Naive thymus-derived CD8-positive, alpha-beta T cell (primary cell): Measurements from ENCODE around the gene GPR158. TPM values are rescaled to one million over a fixed set of nuclear protein-coding genes. Genes with fewer than 3 reads are reported as not detected.

Experiments
- ATAC-seq, 2 donors: fragments of 150-1000 bp; cut with Tn5 transposase in 1 of 2; sonication (Bioruptor Pico), chemical (Tn5 transposase) in 1 of 2; 1 replicate in 1 of 2; 2 replicates in 1 of 2; pipeline ENCODE4 v1.10.0; 2021; ENCODE audit warnings: mild to moderate bottlenecking in 2 of 2, moderate library complexity in 2 of 2
- POLR2A ChIA-PET: fragments of 350-600 bp; sonication (Branson Sonifier 250); formaldehyde crosslinking; loops from one replicate; lab custom pipeline; 2021; ENCODE audit warnings: antibody characterized with exemption; lab: Charles Lee
- DNase-seq, 10 donors: peaks; one replicate each; pipeline versions ENCODE4 v3.0.0 to v3.0.0-alpha.2; 2020 to 2022
- H3K27ac Mint-ChIP-seq, 10 donors: one replicate each; pipeline ENCODE4 v1.8.0; 2020 to 2022; ENCODE audit warnings: mild to moderate bottlenecking in 10 of 10, mixed read lengths in 10 of 10, moderate library complexity in 4 of 10, inconsistent platforms in 1 of 10
- H3K27me3 Mint-ChIP-seq, 5 donors: one replicate each; pipeline ENCODE4 v1.8.0; 2021 to 2022; ENCODE audit warnings: mixed read lengths in 5 of 5
- H3K36me3 Mint-ChIP-seq, 3 donors: one replicate each; pipeline ENCODE4 v1.8.0; 2020 to 2022; ENCODE audit warnings: mixed read lengths in 3 of 3, mild to moderate bottlenecking in 2 of 3, inconsistent platforms in 1 of 3
- H3K4me1 Mint-ChIP-seq, 4 donors: one replicate each; pipeline ENCODE4 v1.8.0; 2021 to 2022; ENCODE audit warnings: mixed read lengths in 4 of 4
- H3K4me3 Mint-ChIP-seq, 10 donors: one replicate each; pipeline ENCODE4 v1.8.0; 2020 to 2022; ENCODE audit warnings: mild to moderate bottlenecking in 10 of 10, mixed read lengths in 10 of 10, moderate library complexity in 6 of 10, inconsistent platforms in 1 of 10
- H3K9me3 Mint-ChIP-seq, 9 donors: one replicate each; pipeline ENCODE4 v1.8.0; 2020 to 2022; ENCODE audit warnings: mixed read lengths in 9 of 9, mild to moderate bottlenecking in 3 of 9, inconsistent platforms in 1 of 9, moderate library complexity in 1 of 9
- polyA plus RNA-seq, 3 donors: library from polyadenylated mRNA; unstranded; fragments of 300-500 nt; fragmentation: Illumina TruSeq; gene quantifications; one replicate each; pipeline ENCODE4 v1.2.3, GENCODE V29; 2021
- total RNA-seq, 8 experiments: library from RNA in 2 of 8; stranded (reverse) in 2 of 8; gene quantifications; one replicate each; pipeline ENCODE4 v1.2.3 and lab custom pipeline; 2021 to 2026

The GPR158 gene
- total and polyA plus RNA-seq, 5 experiments from 2014 or later = not detected

DNA sequence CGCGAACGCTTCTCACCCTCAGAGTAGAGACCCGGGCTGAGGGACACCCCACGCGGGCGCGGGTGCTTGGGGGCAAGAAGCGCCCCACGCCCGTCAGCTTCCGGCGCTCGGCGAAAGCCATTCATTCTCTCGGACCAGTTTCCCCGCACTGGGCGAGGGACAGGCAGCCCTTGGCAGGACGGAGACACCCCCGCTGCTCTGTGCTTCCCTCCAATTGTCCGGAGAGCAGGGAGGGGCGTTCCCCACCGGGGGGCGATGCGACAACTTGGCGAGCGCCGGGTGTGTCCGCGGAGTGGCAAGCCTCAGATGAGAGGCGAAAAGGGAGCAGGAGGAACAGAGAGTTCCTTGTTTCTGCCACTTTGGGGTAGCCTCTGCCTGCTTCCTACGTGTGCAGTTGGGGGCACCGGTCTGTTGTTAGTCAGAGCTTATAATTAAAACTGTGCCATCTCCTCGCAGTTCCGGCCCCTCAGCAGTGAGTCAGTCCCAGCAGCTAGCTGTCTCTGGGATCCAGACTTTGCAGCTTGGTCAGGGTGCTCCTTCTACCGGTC, 1.7 kb downstream of the GPR158 start:
- peaks cover 7 to 15% (median 8%) of the 10 kb centered on the region in 4 donors for H3K4me1 Mint-ChIP-seq
- H3K9me3 Mint-ChIP-seq = peaks cover 0 to 17% (median 7%) of the 10 kb centered on the region in 9 donors
- H3K27me3 Mint-ChIP-seq = peaks cover 36 to 64% (median 45%) of the 10 kb centered on the region in 5 donors
- ATAC-seq (no peak), DNase-seq (no peak)
- H3K36me3 Mint-ChIP-seq = peaks cover 0 to 12% (median 2%) of the 10 kb centered on the region in 3 donors
- POLR2A ChIA-PET = no interaction called here
- no peak overlapping the region for H3K27ac Mint-ChIP-seq
- peak overlapping the region in 9 of 10 donors; percentile 24 to 73 (median 41) for H3K4me3 Mint-ChIP-seq

DNA sequence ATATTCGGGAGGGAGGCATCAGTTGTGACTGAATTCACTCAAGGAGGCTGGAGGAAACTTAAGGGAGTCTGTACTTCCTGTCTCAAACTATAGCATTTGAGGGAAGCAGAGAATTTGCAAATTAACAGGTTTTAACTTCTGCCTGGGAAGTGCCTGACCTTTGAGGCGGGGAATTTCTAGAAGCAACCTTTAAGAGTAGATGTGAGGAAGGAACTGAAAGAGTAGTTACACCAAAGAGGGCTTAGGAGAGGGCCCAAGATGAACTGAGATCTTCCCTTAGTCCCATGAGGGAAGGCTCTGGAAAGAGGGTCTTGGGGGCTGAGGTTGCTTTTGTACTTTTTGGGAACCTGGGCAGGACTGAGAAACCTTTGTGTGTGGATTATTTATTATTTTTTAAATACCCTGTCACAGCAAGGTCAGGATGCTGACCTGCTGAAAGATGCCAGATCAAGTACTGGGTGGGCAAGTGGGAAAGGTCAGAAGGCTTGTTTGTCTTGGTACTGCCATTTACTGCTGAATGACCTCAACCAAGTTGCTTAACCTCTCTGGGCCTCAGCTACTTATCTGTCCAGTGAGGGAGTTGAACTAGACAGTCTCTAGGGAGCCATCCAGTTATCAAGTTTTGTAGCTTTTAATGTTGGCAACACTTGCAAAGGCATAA, 2.4 kb downstream of the GPR158 start:
- POLR2A ChIA-PET = no interaction called here
- peaks cover 0 to 17% (median 7%) of the 10 kb centered on the region in 9 donors for H3K9me3 Mint-ChIP-seq
- H3K4me1 Mint-ChIP-seq = peaks cover 7 to 15% (median 8%) of the 10 kb centered on the region in 4 donors
- DNase-seq = no peak
- peaks cover 0 to 12% (median 2%) of the 10 kb centered on the region in 3 donors for H3K36me3 Mint-ChIP-seq
- no peak for ATAC-seq
- peaks cover 33 to 57% (median 42%) of the 10 kb centered on the region in 5 donors for H3K27me3 Mint-ChIP-seq
- H3K27ac Mint-ChIP-seq = no peak overlapping the region
- peak overlapping the region in 8 of 10 donors; percentile 26 to 73 (median 42) for H3K4me3 Mint-ChIP-seq

DNA sequence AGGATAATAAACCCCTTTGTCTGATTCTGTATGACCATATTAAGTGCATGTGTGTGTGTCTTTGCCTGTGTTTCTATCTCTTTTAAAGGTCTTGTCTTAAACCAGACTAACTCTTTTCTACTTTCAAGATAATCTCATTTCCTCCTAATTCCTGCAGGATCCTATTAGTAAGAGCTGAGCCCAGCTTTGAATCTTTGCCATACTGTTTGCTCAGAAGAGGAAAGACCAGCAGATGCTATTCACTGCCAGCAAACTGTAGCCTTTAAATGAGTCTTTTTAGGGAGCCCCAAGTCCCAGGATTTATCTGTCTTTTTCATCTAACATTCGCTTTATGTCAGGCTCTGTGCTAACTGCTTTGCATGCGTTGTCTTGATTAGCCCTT, 2.9 kb downstream of the GPR158 start:
- H3K36me3 Mint-ChIP-seq = peaks cover 0 to 12% (median 2%) of the 10 kb centered on the region in 3 donors
- peaks cover 7 to 15% (median 8%) of the 10 kb centered on the region in 4 donors for H3K4me1 Mint-ChIP-seq
- peaks cover 33 to 52% (median 39%) of the 10 kb centered on the region in 5 donors for H3K27me3 Mint-ChIP-seq
- no peak overlapping the region for H3K27ac Mint-ChIP-seq
- no peak overlapping the region for H3K4me3 Mint-ChIP-seq
- ATAC-seq (no peak), DNase-seq (no peak)
- peaks cover 0 to 17% (median 7%) of the 10 kb centered on the region in 9 donors for H3K9me3 Mint-ChIP-seq
- POLR2A ChIA-PET = no interaction called here

DNA sequence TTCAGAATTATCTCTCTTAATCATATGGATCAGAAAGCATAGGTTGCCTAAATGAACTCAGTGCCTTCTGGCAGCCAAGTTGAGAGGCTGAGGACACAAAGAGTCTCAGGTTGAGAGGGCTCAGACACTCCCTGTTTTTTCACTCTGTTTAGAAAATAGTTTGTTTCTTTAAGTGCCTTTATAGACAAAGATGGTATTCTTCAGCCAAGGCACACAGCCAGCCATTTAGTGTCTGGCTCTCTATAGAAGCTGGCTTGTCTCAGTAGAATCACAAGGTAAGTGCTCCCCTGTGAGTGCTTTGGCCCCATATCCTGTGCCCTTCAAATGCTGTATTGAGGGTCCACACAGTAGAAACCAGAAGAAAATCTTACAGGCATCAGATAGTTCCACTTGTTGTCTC, 3.6 kb downstream of the GPR158 start:
- no peak for DNase-seq
- H3K4me1 Mint-ChIP-seq = peaks cover 7 to 15% (median 8%) of the 10 kb centered on the region in 4 donors
- H3K36me3 Mint-ChIP-seq = peaks cover 0 to 9% (median 2%) of the 10 kb centered on the region in 3 donors
- peaks cover 0 to 17% (median 7%) of the 10 kb centered on the region in 9 donors for H3K9me3 Mint-ChIP-seq
- POLR2A ChIA-PET = no interaction called here
- H3K27me3 Mint-ChIP-seq = peaks cover 30 to 45% (median 32%) of the 10 kb centered on the region in 5 donors
- ATAC-seq = no peak
- no peak overlapping the region for H3K27ac Mint-ChIP-seq
- H3K4me3 Mint-ChIP-seq = no peak overlapping the region

DNA sequence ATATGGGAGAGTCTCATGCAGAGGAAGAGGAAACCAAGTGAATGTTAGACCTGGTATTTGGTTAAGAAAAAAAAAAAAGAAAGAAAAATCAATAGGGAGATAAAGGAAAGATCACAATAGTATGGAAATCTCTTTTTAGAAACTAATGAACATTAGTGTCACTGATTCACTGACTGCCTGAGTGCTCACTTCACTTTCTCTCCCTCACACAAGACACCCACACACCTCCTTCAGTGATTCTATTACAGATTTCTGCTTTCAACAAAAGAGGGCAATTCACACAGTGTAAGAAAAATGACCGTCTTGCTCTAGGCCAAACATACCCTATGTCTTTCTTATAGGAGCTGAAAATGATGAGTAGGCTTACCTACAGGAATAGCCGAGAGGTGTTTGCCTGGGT, 6.0 kb downstream of the GPR158 start:
- no peak for ATAC-seq
- peaks cover 0 to 9% (median 0%) of the 10 kb centered on the region in 9 donors for H3K9me3 Mint-ChIP-seq
- no peak overlapping the region for H3K27ac Mint-ChIP-seq
- H3K4me3 Mint-ChIP-seq = no peak overlapping the region
- H3K27me3 Mint-ChIP-seq = peaks cover 21 to 34% (median 24%) of the 10 kb centered on the region in 5 donors
- peaks cover 0 to 2% (median 0%) of the 10 kb centered on the region in 3 donors for H3K36me3 Mint-ChIP-seq
- POLR2A ChIA-PET = no interaction called here
- H3K4me1 Mint-ChIP-seq = peaks cover 4 to 8% (median 5%) of the 10 kb centered on the region in 4 donors
- DNase-seq = no peak

DNA sequence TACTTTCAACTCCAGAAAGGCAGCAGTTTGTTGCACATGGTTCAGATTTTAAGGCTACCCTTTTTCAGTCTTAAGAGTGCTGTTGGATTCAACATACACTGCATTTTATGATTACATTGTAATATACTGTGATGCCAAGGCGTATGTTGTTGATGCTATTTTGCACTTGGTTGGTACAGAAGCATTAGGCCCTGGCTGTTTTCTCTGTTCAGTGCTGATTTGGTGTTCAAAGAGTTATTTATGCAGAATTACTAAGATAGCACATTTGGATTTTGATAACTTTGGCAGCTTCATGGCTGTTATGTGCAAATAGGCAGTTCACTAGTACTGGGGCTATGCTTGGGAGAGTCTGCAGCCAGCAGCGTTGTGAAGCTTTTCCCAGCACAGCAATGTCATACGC, 7.8 kb downstream of the GPR158 start:
- H3K9me3 Mint-ChIP-seq = peaks cover 0 to 10% (median 0%) of the 10 kb centered on the region in 9 donors
- DNase-seq (no peak), ATAC-seq (no peak)
- H3K36me3 Mint-ChIP-seq = peaks cover 0 to 5% (median 0%) of the 10 kb centered on the region in 3 donors
- H3K4me1 Mint-ChIP-seq = no peaks in the 10 kb centered on the region
- POLR2A ChIA-PET = no interaction called here
- H3K27me3 Mint-ChIP-seq = peaks cover 13 to 24% (median 16%) of the 10 kb centered on the region in 5 donors
- no peak overlapping the region for H3K4me3 Mint-ChIP-seq
- no peak overlapping the region for H3K27ac Mint-ChIP-seq

DNA sequence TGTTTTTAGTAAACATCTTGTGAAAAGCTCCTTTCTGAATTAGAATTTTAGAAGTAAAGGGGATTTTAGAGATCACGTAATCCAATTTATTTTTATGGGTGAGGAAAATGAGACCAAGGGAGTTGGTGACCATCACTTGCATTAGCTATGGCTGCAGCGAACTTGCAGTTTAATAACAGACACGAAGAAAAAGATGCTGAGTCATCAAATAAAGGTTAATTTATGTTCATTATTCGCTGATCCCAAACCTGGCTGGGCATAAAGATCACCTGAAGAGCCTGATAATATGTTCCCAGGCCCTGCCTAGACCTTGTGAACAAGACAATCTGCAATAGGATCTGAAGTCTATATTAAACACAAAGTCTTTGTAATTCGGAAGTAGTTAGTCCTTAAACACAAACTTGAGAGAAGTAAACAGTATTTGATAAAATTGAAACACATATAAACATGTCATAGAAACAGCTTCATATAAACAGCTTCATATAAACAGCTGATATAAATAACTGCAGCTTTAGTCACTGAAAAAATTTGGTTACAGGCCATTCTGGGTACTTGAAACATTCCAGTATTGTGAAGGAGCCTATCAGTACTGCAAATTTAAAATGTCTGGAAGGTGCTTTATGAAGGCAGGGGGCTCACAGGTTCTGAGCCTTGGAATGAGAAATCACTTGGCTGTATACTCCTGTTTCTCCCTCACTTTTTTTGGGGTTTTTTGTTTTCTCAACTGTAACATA, 16.5 kb downstream of the GPR158 start:
- Mint-ChIP-seq H3K4me1 (peaks cover 0 to 2% (median 0%) of the 10 kb centered on the region in 4 donors), H3K36me3 (peaks cover 0 to 3% (median 0%) of the 10 kb centered on the region in 3 donors), H3K4me3 (no peak overlapping the region), H3K27me3 (peaks cover 0 to 4% (median 1%) of the 10 kb centered on the region in 5 donors), H3K27ac (no peak overlapping the region), H3K9me3 (peaks cover 0 to 7% (median 1%) of the 10 kb centered on the region in 9 donors)
- DNase-seq (no peak), ATAC-seq (no peak)
- POLR2A ChIA-PET = no interaction called here

DNA sequence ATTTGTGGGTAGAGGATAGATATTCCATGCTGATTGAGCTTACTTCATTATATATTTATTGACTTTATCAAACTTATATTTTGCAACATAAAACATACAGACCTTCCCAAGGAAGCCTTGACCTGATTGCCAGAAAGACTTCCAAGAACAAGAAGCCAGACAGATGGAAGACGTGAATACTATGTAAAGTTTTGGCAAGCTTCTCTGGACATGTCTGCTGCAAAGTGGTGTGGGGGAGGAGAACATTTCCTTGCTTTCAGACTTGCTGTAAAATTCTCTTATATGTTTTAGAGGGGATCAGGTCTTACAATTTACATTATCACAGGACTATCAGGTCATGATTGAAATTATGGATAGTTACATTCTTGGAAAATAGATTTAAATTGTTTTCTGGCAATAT, 23.4 kb downstream of the GPR158 start:
- ATAC-seq (no peak), DNase-seq (no peak)
- peaks cover 0 to 10% (median 0%) of the 10 kb centered on the region in 5 donors for H3K27me3 Mint-ChIP-seq
- H3K4me1 Mint-ChIP-seq = no peaks in the 10 kb centered on the region
- no peaks in the 10 kb centered on the region for H3K36me3 Mint-ChIP-seq
- no peak overlapping the region for H3K4me3 Mint-ChIP-seq
- POLR2A ChIA-PET = no interaction called here
- H3K27ac Mint-ChIP-seq = no peak overlapping the region
- peaks cover 0 to 3% (median 0%) of the 10 kb centered on the region in 9 donors for H3K9me3 Mint-ChIP-seq

DNA sequence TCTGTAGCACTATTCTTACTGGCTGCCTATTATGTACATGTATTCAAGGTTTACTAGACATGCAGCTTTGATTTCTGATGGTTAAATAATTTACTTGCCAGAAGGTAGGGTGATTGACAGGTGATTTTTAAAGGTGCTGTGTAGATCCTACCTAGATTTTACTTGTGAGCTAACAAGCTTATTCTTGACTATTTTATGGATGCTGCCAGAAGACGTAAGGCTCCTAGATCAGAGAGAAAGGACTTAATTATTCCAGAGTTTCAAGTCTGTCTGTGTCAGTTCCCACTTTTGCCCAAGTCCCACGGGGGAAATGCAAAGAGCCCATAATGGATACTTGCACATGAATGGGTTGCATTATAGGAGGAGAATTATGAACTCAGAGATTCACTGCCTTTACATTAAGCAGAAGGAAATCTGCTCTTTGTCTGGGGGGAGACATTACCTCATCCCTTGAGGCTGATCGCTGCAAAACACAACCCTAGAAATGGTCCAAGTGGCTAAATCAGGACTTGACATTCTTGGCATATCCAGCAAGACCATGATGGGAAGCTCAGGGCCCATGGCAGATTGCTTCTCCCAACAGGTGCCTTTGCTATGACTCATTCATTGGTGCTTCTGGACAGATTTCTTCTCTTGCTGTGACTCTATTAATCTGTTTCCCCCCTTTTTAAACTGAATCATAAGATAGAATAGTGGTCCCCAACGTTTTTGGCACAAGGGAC, 32.1 kb downstream of the GPR158 start:
- H3K27me3 Mint-ChIP-seq = peaks cover 0 to 26% (median 4%) of the 10 kb centered on the region in 5 donors
- H3K4me1 Mint-ChIP-seq = peaks cover 0 to 2% (median under 1%) of the 10 kb centered on the region in 4 donors
- ATAC-seq = no peak
- POLR2A ChIA-PET = no interaction called here
- no peak overlapping the region for H3K4me3 Mint-ChIP-seq
- H3K9me3 Mint-ChIP-seq = peaks cover 0 to 7% (median 2%) of the 10 kb centered on the region in 9 donors
- no peak overlapping the region for H3K27ac Mint-ChIP-seq
- DNase-seq = no peak
- no peaks in the 10 kb centered on the region for H3K36me3 Mint-ChIP-seq

DNA sequence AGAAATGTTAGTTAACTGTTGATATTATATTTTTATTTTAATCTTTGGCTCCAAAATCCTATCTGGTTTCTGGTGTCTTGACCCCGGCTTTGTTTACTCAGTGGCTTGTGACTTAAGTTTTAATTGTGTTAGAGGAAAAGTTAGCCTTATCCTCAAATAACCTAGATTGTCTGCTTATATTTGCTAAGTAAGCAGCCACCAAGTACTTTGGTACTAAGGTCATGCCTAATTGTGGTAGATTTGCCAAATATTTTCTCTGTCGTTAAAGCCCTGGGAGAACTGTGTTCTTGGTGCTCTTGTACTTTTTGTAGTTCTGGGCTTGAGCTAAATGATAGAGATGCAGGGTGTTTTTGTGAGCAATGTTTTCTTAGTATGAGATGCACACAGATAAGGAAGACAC, 34.8 kb downstream of the GPR158 start:
- Mint-ChIP-seq H3K36me3 (no peaks in the 10 kb centered on the region), H3K4me3 (no peak overlapping the region), H3K4me1 (peaks cover 0 to 2% (median under 1%) of the 10 kb centered on the region in 4 donors), H3K27me3 (peaks cover 0 to 15% (median 5%) of the 10 kb centered on the region in 5 donors), H3K27ac (no peak overlapping the region), H3K9me3 (peaks cover 0 to 7% (median 2%) of the 10 kb centered on the region in 9 donors)
- DNase-seq (no peak), ATAC-seq (no peak)
- POLR2A ChIA-PET = no interaction called here

DNA sequence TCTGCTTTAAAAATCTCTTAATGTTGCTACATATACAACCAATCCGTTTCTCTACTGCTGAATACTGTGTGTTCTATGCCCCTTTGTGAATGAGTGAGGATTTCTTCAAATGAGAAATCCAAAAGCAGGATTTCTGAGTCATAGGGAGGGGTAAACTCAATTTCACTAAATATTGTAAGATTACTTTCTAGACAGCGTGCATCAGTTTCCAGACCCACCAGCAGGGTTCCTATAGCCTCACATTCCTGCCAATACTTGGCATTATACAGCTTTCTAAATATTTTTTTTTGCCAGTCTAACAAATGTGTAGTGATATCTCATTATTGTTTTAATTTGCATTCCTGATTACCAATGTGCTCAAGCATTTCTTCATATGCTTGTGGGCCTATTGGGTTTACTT, 35.5 kb downstream of the GPR158 start:
- H3K4me3 Mint-ChIP-seq = no peak overlapping the region
- peaks cover 0 to 2% (median under 1%) of the 10 kb centered on the region in 4 donors for H3K4me1 Mint-ChIP-seq
- H3K27ac Mint-ChIP-seq = no peak overlapping the region
- no peak for ATAC-seq
- no peak for DNase-seq
- POLR2A ChIA-PET = no interaction called here
- H3K9me3 Mint-ChIP-seq = peaks cover 0 to 6% (median 2%) of the 10 kb centered on the region in 9 donors
- H3K27me3 Mint-ChIP-seq = peaks cover 0 to 22% (median 5%) of the 10 kb centered on the region in 5 donors
- no peaks in the 10 kb centered on the region for H3K36me3 Mint-ChIP-seq

DNA sequence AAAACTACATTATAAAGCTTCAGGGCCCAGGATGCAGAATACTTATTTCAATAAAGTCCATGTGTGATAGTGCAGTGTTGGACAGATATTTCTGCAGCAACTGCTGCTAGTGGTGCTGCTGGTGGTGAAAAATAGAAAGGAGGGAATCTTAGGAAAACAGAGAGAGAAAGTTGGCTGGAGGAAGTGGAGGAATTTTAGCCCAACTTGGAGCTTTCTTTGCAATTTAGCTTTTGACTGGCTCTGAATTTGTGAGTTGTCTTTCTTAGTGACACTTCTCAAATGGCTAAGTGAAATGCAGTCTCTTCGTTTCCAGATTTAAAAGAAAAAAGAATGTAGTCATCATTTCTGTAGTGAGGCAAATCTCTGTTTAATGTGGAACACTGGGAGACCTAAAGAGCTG, 45.4 kb downstream of the GPR158 start:
- Mint-ChIP-seq H3K4me3 (no peak overlapping the region), H3K9me3 (no peaks in the 10 kb centered on the region), H3K4me1 (no peaks in the 10 kb centered on the region), H3K27ac (no peak overlapping the region), H3K27me3 (peaks cover 0 to 36% (median 10%) of the 10 kb centered on the region in 5 donors), H3K36me3 (no peaks in the 10 kb centered on the region)
- no peak for ATAC-seq
- POLR2A ChIA-PET = no interaction called here
- DNase-seq = no peak
